HepG2 (cell line): ENCODE data around the gene RELL1. TPM values are rescaled to one million over a fixed set of nuclear protein-coding genes. Genes with fewer than 3 reads are reported as not detected.

ENCODE experiments used
- BCL6 ChIP-seq: IDR thresholded peaks from 2 replicates; pipeline ENCODE4 v1.6.1; 2016; ENCODE audit warnings: missing genetic modification reagents, missing compliant biosample characterization
- CBFB ChIP-seq: sonication (generic); formaldehyde crosslinking; IDR thresholded peaks from 2 replicates; pipeline ENCODE4 v1.4.0; 2020; ENCODE audit warnings: missing genetic modification reagents
- E2F2 ChIP-seq: sonication (generic); formaldehyde crosslinking; IDR thresholded peaks from 2 replicates; pipeline ENCODE4 v1.4.0; 2020; ENCODE audit warnings: missing genetic modification reagents, borderline replicate concordance
- MXI1 ChIP-seq: IDR thresholded peaks from 3 replicates; pipeline ENCODE4 v1.6.1; 2012; ENCODE audit warnings: low read depth, low read length, inconsistent platforms, borderline replicate concordance
- NFIC ChIP-seq: IDR thresholded peaks from 2 replicates; pipeline ENCODE4 v1.6.1; 2012; ENCODE audit warnings: mild to moderate bottlenecking, low read length, inconsistent platforms
- NR2F1 ChIP-seq, 2 experiments: fragments of 450-650 bp in 1 of 2; formaldehyde crosslinking in 1 of 2; IDR thresholded peaks; 2 replicates each; pipeline versions ENCODE4 v1.5.0 to v1.6.1; 2016 to 2020; ENCODE audit warnings: mild to moderate bottlenecking in 1 of 2, missing compliant biosample characterization in 1 of 2, missing genetic modification reagents in 1 of 2, moderate library complexity in 1 of 2
- PPARG ChIP-seq: conservative IDR thresholded peaks from 2 replicates; pipeline ENCODE4 v1.6.1; 2016; ENCODE audit warnings: missing biosample characterization, missing genetic modification reagents
- RXRB ChIP-seq: IDR thresholded peaks from 2 replicates; pipeline ENCODE4 v1.6.1; 2016; ENCODE audit warnings: borderline replicate concordance, missing genetic modification reagents, missing compliant biosample characterization
- SNAPC2 ChIP-seq: sonication (generic); formaldehyde crosslinking; IDR thresholded peaks from 2 replicates; pipeline ENCODE4 v1.8.1; 2022; ENCODE audit warnings: mild to moderate bottlenecking, missing genetic modification reagents
- SOX13 ChIP-seq, 3 experiments: fragments of 450-650 bp in 1 of 3; sonication (generic) in 1 of 3; formaldehyde crosslinking in 1 of 3; IDR thresholded peaks in 2 of 3; conservative IDR thresholded peaks in 1 of 3; 2 replicates each; pipeline versions ENCODE4 v1.5.0 to v1.6.1; 2016 to 2020; ENCODE audit warnings: antibody characterized with exemption in 1 of 3, mild to moderate bottlenecking in 1 of 3, missing compliant biosample characterization in 1 of 3, missing genetic modification reagents in 1 of 3, moderate library complexity in 1 of 3
- SOX6 ChIP-seq, 2 experiments: fragments of 450-650 bp in 1 of 2; sonication (generic) in 1 of 2; formaldehyde crosslinking in 1 of 2; IDR thresholded peaks; 2 replicates each; pipeline versions ENCODE4 v1.4.0 to v1.6.1; 2017 to 2020; ENCODE audit warnings: antibody characterized with exemption in 1 of 2, mild to moderate bottlenecking in 1 of 2, missing genetic modification reagents in 1 of 2
- TARDBP ChIP-seq: sonication (generic); formaldehyde crosslinking; IDR thresholded peaks from 2 replicates; pipeline ENCODE4 v1.8.0; 2022; ENCODE audit warnings: mild to moderate bottlenecking, missing genetic modification reagents
- TBX3 ChIP-seq: fragments of 450-650 bp; IDR thresholded peaks from 2 replicates; pipeline ENCODE4 v1.6.1; 2017; ENCODE audit warnings: antibody characterized with exemption, mild to moderate bottlenecking, inconsistent platforms, borderline replicate concordance
- TFDP2 ChIP-seq: sonication (generic); formaldehyde crosslinking; IDR thresholded peaks from 2 replicates; pipeline ENCODE4 v1.4.0; 2020; ENCODE audit warnings: missing genetic modification reagents
- THAP8 ChIP-seq: sonication (generic); formaldehyde crosslinking; IDR thresholded peaks from 2 replicates; pipeline ENCODE4 v1.5.1; 2020; ENCODE audit warnings: missing genetic modification reagents, mild to moderate bottlenecking, borderline replicate concordance
- ZEB1 ChIP-seq: IDR thresholded peaks from 2 replicates; pipeline ENCODE4 v1.6.1; 2012; ENCODE audit warnings: mild to moderate bottlenecking, low read depth, inconsistent platforms; ENCODE audit not compliant: insufficient replicate concordance
- ZFP82 ChIP-seq: sonication (generic); formaldehyde crosslinking; IDR thresholded peaks from 2 replicates; pipeline ENCODE4 v1.5.1; 2020; ENCODE audit warnings: mild to moderate bottlenecking, missing genetic modification reagents, borderline replicate concordance
- ZNF292 ChIP-seq: sonication (generic); formaldehyde crosslinking; IDR thresholded peaks from 2 replicates; pipeline ENCODE4 v1.8.1; 2022; ENCODE audit warnings: mild to moderate bottlenecking, low read depth, missing genetic modification reagents, borderline replicate concordance
- ZNF709 ChIP-seq: sonication (generic); formaldehyde crosslinking; IDR thresholded peaks from 2 replicates; pipeline ENCODE4 v1.5.0; 2020; ENCODE audit warnings: mild to moderate bottlenecking, missing genetic modification reagents
- ZNF720 ChIP-seq: sonication (generic); formaldehyde crosslinking; IDR thresholded peaks from 2 replicates; pipeline ENCODE4 v1.4.0; 2020; ENCODE audit warnings: missing genetic modification reagents
- ZNF768 ChIP-seq: sonication (generic); formaldehyde crosslinking; IDR thresholded peaks from 2 replicates; pipeline ENCODE4 v1.4.0; 2020; ENCODE audit warnings: missing genetic modification reagents
- ZSCAN12 ChIP-seq: sonication (generic); formaldehyde crosslinking; IDR thresholded peaks from 2 replicates; pipeline ENCODE4 v1.9.0; 2021; ENCODE audit warnings: mild to moderate bottlenecking, missing genetic modification reagents
- polyA plus RNA-seq, 8 experiments: library from polyadenylated mRNA; depleted of rRNA in 3 of 8; stranded (reverse) in 7 of 8; unstranded in 1 of 8; fragments of >200 nt; fragmentation: Illumina TruSeq in 4 of 8; extraction: Trizol in 4 of 8; gene quantifications; 2 replicates each; pipeline versions ENCODE4 v1.2.1 to v1.2.3, GENCODE V29; 2011 to 2016; ENCODE audit warnings: low read depth in 4 of 8, missing spikeins in 1 of 8, mixed read lengths in 1 of 8; ENCODE audit not compliant: insufficient read depth in 1 of 8
- total RNA-seq, 5 experiments: library from RNA; depleted of rRNA; stranded (reverse); fragments of >200 nt; fragmentation: Illumina TruSeq; extraction: Trizol; gene quantifications; 2 replicates each; pipeline ENCODE4 v1.2.3, GENCODE V29; 2016; ENCODE audit warnings: low read depth in 1 of 5

Gene RELL1
- total and polyA plus RNA-seq, 2 of the 13 experiments (the other 11 are each of a cell fraction or from before 2014, with no cell fraction given), result 8.4 to 58.4 TPM

GRCh38 chr4:37733240-37733867 is 47.2 kb upstream of the RELL1 start (continued):
- TF ChIP-seq TARDBP (CRISPR knock-in tag) (0 out of 2 replicates have a peak, but pooled peaks have one; percentile 38), ZNF768 (CRISPR knock-in tag) (no peak; the same call in 1 of the 2 replicates), RXRB (CRISPR knock-in tag) (peak; percentile 73), NFIC (peak; percentile 53; the same call in 1 of the 2 replicates), TFDP2 (CRISPR knock-in tag) (peak; percentile 38; the same call in 1 of the 2 replicates), ZFP82 (CRISPR knock-in tag) (no peak), SNAPC2 (CRISPR knock-in tag) (0 out of 2 replicates have a peak, but pooled peaks have one; percentile 24), BCL6 (CRISPR knock-in tag) (peak; percentile 59), TBX3 (peak; percentile 51; the same call in 1 of the 2 replicates), SOX13 (IDR thresholded peaks at IDR 0.05) (no peak), SOX13 (CRISPR knock-in tag; conservative IDR thresholded peaks at IDR 0.05 in 1 of 2, IDR thresholded peaks at IDR 0.05 in 1 of 2) (peak in 1 of 2 experiments; percentile 83; a peak in 2 of 4 replicates), ZNF709 (CRISPR knock-in tag) (no peak), PPARG (CRISPR knock-in tag) (peak; percentile 91), ZNF292 (CRISPR knock-in tag) (peak; percentile 72; the same call in 1 of the 2 replicates), E2F2 (no peak), ZEB1 (peak; percentile 76), NR2F1 (CRISPR knock-in tag; IDR thresholded peaks at IDR 0.05) (peak; percentile 80 to 81), SOX6 (IDR thresholded peaks at IDR 0.05) (no peak), SOX6 (CRISPR knock-in tag; IDR thresholded peaks at IDR 0.05) (peak; percentile 77), CBFB (CRISPR knock-in tag) (no peak), THAP8 (no peak), MXI1 (no peak), ZSCAN12 (no peak), ZNF720 (CRISPR knock-in tag) (no peak)
